Measurements from ENCODE around the gene SLC35B2. TPM values are rescaled to one million over a fixed set of nuclear protein-coding genes. Genes with fewer than 3 reads are reported as not detected.

SLC35B2 gene
- polyA plus RNA-seq, 1 experiment: 145 TPM

DNA sequence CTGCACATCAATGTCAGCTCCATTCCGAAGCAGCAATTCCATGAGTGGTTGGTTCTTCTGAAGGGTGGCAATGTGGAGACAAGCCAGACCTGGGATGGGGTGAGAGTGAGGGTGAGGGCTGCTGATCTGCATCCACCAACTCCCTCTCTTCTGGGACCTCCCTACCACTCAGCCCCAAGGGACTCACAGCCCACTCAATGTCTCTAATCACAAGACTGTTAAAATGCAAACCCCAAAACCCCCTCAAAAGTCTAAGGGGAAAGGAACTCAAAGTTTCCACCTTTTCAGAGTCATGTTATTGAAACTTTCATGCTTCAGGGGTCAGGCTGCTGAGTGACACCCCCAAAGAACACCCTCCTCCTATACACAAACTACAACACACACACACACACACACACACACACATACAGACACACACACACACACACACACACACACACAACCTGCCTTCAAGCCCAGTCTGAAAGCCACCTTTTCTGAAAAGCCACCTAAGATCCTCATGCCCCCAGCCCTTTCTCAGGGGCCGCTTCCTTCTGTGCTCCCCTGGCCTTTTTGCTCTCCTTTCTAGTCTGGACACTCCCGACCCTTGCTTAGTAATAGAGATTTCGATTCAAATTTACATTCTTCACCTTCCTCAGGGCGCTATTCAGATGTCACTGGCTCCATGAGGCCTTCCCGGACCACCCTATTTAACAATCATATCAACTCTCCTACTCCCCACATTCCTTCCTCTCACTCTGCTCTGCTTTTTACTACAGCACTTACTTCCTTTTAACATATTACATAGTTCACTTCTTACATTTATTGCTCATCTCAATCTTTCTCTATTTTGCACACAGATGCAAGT lies 3.3 kb upstream of the SLC35B2 start:
- no peak for DNase-seq (ENCODE audit: low read depth)
- no peaks in the 10 kb centered on the region for H3K27me3 ChIP-seq (ENCODE audit: control insufficient read depth, insufficient read depth, low read length)
- no peak for TF ChIP-seq CTCF (IDR thresholded peaks at IDR 0.05; ENCODE audit: insufficient read depth, low read depth, low read length)
- ChIA-PET CTCF (no interaction called here), POLR2A (no interaction called here)
- H3K4me3 ChIP-seq (ENCODE audit: low read depth, low read length): no peak overlapping the region
- H3K36me3 ChIP-seq (ENCODE audit: control insufficient read depth, insufficient read depth, low read length): peaks cover 8% of the 10 kb centered on the region

DNA sequence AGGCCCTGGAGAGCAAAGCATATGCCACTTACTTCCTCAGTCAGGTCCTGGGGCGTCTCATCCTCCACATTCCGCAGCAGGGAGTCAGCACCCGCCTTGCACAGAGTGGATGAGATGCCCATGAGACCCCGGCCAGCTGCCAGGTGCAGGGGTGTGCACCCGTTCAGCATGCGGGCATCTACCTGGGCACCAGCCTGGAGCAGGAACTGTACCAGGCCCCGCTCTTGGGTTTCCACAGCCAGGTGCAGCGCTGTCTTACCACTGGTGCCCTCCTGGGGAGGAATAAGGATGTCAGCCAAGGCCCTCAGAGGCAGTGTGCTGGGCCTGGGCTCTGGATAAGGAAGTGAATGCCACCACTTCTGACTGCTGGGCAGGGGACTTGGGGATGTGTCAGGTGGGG lies 2.7 kb upstream of the SLC35B2 start:
- no peak for TF ChIP-seq CTCF (IDR thresholded peaks at IDR 0.05; ENCODE audit: insufficient read depth, low read depth, low read length)
- ChIA-PET POLR2A (no interaction called here), CTCF (no interaction called here)
- no peak overlapping the region for H3K4me3 ChIP-seq (ENCODE audit: low read depth, low read length)
- H3K27me3 ChIP-seq (ENCODE audit: control insufficient read depth, insufficient read depth, low read length): no peaks in the 10 kb centered on the region
- H3K36me3 ChIP-seq (ENCODE audit: control insufficient read depth, insufficient read depth, low read length): peaks cover 11% of the 10 kb centered on the region
- no peak for DNase-seq (ENCODE audit: low read depth)

GRCh38 chr6:44258921-44259320 lies 1.6 kb upstream of the SLC35B2 start:
- TF ChIP-seq CTCF (IDR thresholded peaks at IDR 0.05; ENCODE audit: insufficient read depth, low read depth, low read length): no peak
- Histone ChIP-seq H3K27me3 (ENCODE audit: control insufficient read depth, insufficient read depth, low read length) (no peaks in the 10 kb centered on the region), H3K4me3 (ENCODE audit: low read depth, low read length) (no peak overlapping the region), H3K36me3 (ENCODE audit: control insufficient read depth, insufficient read depth, low read length) (peaks cover 18% of the 10 kb centered on the region)
- ChIA-PET POLR2A (no interaction called here), CTCF (interaction anchor here (2.9 kb wide), 1 partner anchor 9 kb away, joined by 18 read pairs; no protein-coding TSS in a partner anchor)
- DNase-seq (ENCODE audit: low read depth): no peak

DNA sequence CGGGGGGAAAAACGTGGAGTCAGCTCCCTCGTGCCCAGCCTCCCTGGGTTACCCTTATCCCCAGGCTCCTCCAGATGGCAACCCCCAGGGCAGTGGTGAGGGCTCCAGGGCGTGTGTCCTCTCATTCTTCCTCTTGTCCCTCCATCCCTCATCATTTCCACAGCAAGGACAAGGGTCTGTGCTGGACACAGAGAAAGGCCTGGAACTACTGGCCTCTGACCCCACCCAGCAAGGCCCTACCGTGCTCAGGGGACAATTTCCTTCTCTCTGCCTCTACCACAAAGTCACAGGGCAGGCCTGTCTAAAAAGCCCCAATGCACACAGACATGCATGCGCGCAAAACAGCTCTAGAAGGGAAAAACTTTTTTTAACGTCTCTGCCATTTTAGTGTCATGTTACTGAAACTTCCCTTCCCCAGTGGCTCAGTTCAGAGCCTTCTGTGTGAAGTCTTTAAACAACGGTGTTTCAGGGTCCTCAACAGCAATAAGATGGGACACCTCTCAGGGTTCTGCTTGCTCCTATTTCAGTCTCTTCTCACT lies 1.1 kb upstream of the SLC35B2 start:
- ChIA-PET CTCF (interaction anchor here (2.9 kb wide), 1 partner anchor 10 kb away, joined by 18 read pairs; no protein-coding TSS in a partner anchor), POLR2A (interaction anchor here (2.3 kb wide), 1 partner anchor 11 kb away, joined by 18 read pairs; the partner anchor contains the start of gene HSP90AB1)
- DNase-seq (ENCODE audit: low read depth): no peak
- TF ChIP-seq CTCF (IDR thresholded peaks at IDR 0.05; ENCODE audit: insufficient read depth, low read depth, low read length): no peak
- H3K36me3 ChIP-seq (ENCODE audit: control insufficient read depth, insufficient read depth, low read length): peaks cover 19% of the 10 kb centered on the region
- H3K4me3 ChIP-seq (ENCODE audit: low read depth, low read length): no peak overlapping the region
- no peaks in the 10 kb centered on the region for H3K27me3 ChIP-seq (ENCODE audit: control insufficient read depth, insufficient read depth, low read length)

DNA sequence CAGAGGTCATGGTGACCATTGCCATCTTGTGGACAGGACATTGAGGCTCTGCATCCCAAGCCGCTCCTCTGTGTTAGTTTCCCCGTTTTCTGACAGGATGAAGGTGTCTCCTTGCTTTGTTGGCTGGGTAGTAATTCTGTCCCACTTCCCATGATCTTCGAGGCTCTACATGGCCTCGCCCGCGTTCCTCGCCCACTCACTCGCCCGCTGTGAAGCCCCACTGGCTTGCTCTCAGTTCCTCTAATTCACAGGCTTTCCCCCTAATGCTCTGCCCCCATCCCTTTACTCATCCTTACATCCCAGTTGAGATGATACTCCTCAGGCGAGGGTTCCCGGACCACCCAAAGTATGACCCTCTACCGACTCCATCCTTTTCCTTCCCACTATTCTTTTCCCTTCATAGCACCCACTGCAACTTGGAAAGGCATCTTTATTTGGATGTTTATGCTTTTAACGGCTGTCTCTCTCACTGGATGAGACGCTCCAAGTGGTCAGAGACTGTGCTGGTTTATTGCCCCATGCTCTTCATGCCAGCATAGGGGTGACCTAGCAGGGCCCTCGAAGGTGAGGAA lies 511 bp upstream of the SLC35B2 start:
- no peak for TF ChIP-seq CTCF (IDR thresholded peaks at IDR 0.05; ENCODE audit: insufficient read depth, low read depth, low read length)
- Histone ChIP-seq H3K4me3 (ENCODE audit: low read depth, low read length) (peak overlapping the region; percentile 81), H3K27me3 (ENCODE audit: control insufficient read depth, insufficient read depth, low read length) (no peaks in the 10 kb centered on the region), H3K36me3 (ENCODE audit: control insufficient read depth, insufficient read depth, low read length) (peaks cover 22% of the 10 kb centered on the region)
- POLR2A ChIA-PET: interaction anchor here (2.3 kb wide), 1 partner anchor 11 kb away, joined by 18 read pairs; the partner anchor contains the start of gene HSP90AB1
- no peak for DNase-seq (ENCODE audit: low read depth)
- CTCF ChIA-PET: interaction anchor here (1.2 to 2.9 kb wide), 6 partner anchors 10 to 110 kb away, joined by 3 to 27 read pairs (median 8); partner anchors contain the start of gene HSP90AB1
